ENCODE measurements around the gene PHF21A. TPM values are rescaled to one million over a fixed set of nuclear protein-coding genes. Genes with fewer than 3 reads are reported as not detected.

PHF21A gene
- total and polyA plus RNA-seq, 2 of the 8 experiments (the other 6 are each of a cell fraction or from before 2014, with no cell fraction given): 17.6 to 40.3 TPM

- CTCF ChIA-PET (ENCODE audit: partially characterized antibody): interaction anchor here (1.8 to 2.4 kb wide), 4 partner anchors 10 to 68 kb away, joined by 4 to 13 read pairs (median 7); no protein-coding TSS in a partner anchor
These were observed 46.1 kb downstream of the PHF21A start for GRCh38 chr11:46075168-46075567.

More at GRCh38 chr11:46075168-46075567, 46.1 kb downstream of the PHF21A start:
- H2BK5ac ChIP-seq (ENCODE audit: low read depth, low read length): no peak overlapping the region
- H3K79me2 ChIP-seq (ENCODE audit: control insufficient read depth in 1 of 2, insufficient read depth in 2 of 2, low read length in 2 of 2): no peaks in the 10 kb centered on the region
- no peak overlapping the region for H2BK20ac ChIP-seq (ENCODE audit: low read length)
- H3K27me3 ChIP-seq (replicated peaks in 1 of 4; ENCODE audit: control insufficient read depth in 3 of 4, extremely low read depth in 1 of 4, insufficient read depth in 3 of 4, low read length in 3 of 4): no peaks in the 10 kb centered on the region
- H3K56ac ChIP-seq (replicated peaks; ENCODE audit: insufficient read length, low read depth, low read length): no peak overlapping the region
- H2AK5ac ChIP-seq (ENCODE audit: low read depth, low read length): no peak overlapping the region
- H4K91ac ChIP-seq (replicated peaks; ENCODE audit: insufficient read length, low read length): no peak overlapping the region
- no peak overlapping the region for H3K23ac ChIP-seq (ENCODE audit: insufficient read length)
- no peaks in the 10 kb centered on the region for H3K79me1 ChIP-seq (ENCODE audit: low read depth, low read length)
- 0 out of 7 replicates have a peak, but pooled peaks cover 0 to 3% (median 0%) of the 10 kb centered on the region in 4 experiments for H3K4me1 ChIP-seq (replicated peaks in 1 of 4; ENCODE audit: control insufficient read depth in 3 of 4, insufficient read depth in 4 of 4, low read length in 3 of 4)
- H3K18ac ChIP-seq (ENCODE audit: extremely low read depth, low read length): no peak overlapping the region
- no peak overlapping the region for H3K4ac ChIP-seq (replicated peaks; ENCODE audit: insufficient read length, low read depth, low read length)
- peaks cover 0 to 1% of the 10 kb centered on the region in 2 experiments for H4K20me1 ChIP-seq (replicated peaks in 1 of 2; ENCODE audit: control insufficient read depth in 1 of 2, insufficient read depth in 2 of 2, low read length in 2 of 2)
- H3K14ac ChIP-seq (ENCODE audit: insufficient read length): no peak overlapping the region
- H2AFZ ChIP-seq (ENCODE audit: low read length): no peak overlapping the region
- H4K8ac ChIP-seq (ENCODE audit: extremely low read depth, insufficient read depth, low read length): no peak overlapping the region
- WGBS, 2 experiments (ENCODE audit: extremely low coverage in 1 of 2, insufficient coverage in 1 of 2, insufficient read length in 1 of 2, insufficient replicate concordance in 2 of 2, low coverage in 1 of 2, low lambda C conversion rate in 2 of 2, missing lambda C conversion rate in 1 of 2): 89% methylated on average over 5 of the region's 5 CpGs; no CpG with 5 or more reads in 1 of the 2 experiments
- H2BK120ac ChIP-seq (replicated peaks; ENCODE audit: low read depth, low read length): no peak overlapping the region
- no peak overlapping the region for H3K27ac ChIP-seq (ENCODE audit: low read depth, low read length)
- H2BK12ac ChIP-seq (ENCODE audit: low read depth, low read length): no peak overlapping the region
- H4K5ac ChIP-seq (ENCODE audit: insufficient read length, low read depth, low read length): no peak overlapping the region
- no peak for FAIRE-seq
- no peak for DNase-seq (ENCODE audit: low read depth in 1 of 2, low spot score in 2 of 2)
- H3K4me2 ChIP-seq (ENCODE audit: insufficient read depth in 1 of 2, low read depth in 2 of 2, low read length in 2 of 2): no peak overlapping the region
- POLR2A ChIA-PET (ENCODE audit: partially characterized antibody): interaction anchor here (1.2 kb wide), 1 partner anchor 13 kb away, joined by 4 read pairs; no protein-coding TSS in a partner anchor
- no peak overlapping the region for H3K9ac ChIP-seq (replicated peaks in 1 of 4; ENCODE audit: extremely low read depth in 1 of 4, low read depth in 3 of 4, low read length in 3 of 4)
- no peaks in the 10 kb centered on the region for H3K9me3 ChIP-seq (ENCODE audit: insufficient read depth in 2 of 2, low read depth in 1 of 2, low read length in 1 of 2)
- no peak overlapping the region for H3K4me3 ChIP-seq (ENCODE audit: extremely low read depth in 1 of 4, insufficient read depth in 2 of 4, low read depth in 3 of 4, low read length in 4 of 4)
- no peak for TF ChIP-seq ASH2L (IDR thresholded peaks at IDR 0.05; ENCODE audit: low read length)
- no peak for TF ChIP-seq KDM1A (IDR thresholded peaks at IDR 0.05; ENCODE audit: borderline replicate concordance, low read length)
- TF ChIP-seq TAF1 (IDR thresholded peaks at IDR 0.05; ENCODE audit: low read depth, low read length): no peak
- TF ChIP-seq TCF12 (IDR thresholded peaks at IDR 0.05; ENCODE audit: low read depth, low read length): no peak
- no peak for TF ChIP-seq FOSL1 (IDR thresholded peaks at IDR 0.05; ENCODE audit: insufficient read depth, low read depth, low read length)
- TF ChIP-seq JUND (IDR thresholded peaks at IDR 0.05; ENCODE audit: low read length): no peak
- TF ChIP-seq EP300 (IDR thresholded peaks at IDR 0.05; ENCODE audit: borderline replicate concordance in 1 of 2, low read depth in 2 of 2, low read length in 2 of 2): no peak
- no peak for TF ChIP-seq SIX5 (IDR thresholded peaks at IDR 0.05; ENCODE audit: low read depth, low read length)
- no peak for TF ChIP-seq SUZ12 (IDR thresholded peaks at IDR 0.05; ENCODE audit: low read length)
- TF ChIP-seq CTBP2 (IDR thresholded peaks at IDR 0.05; ENCODE audit: borderline replicate concordance, insufficient read depth, insufficient read length, low read length): no peak
- no peak for TF ChIP-seq BCL11A (IDR thresholded peaks at IDR 0.05; ENCODE audit: low read depth in 2 of 2, low read length in 2 of 2)
- no peak for TF ChIP-seq BACH1 (IDR thresholded peaks at IDR 0.05; ENCODE audit: low read length)
- no peak for TF ChIP-seq RXRA (IDR thresholded peaks at IDR 0.05; ENCODE audit: insufficient read depth, low read depth, low read length)
- no peak for TF ChIP-seq KDM4A (IDR thresholded peaks at IDR 0.05; ENCODE audit: low read depth, low read length, severe bottlenecking)
- TF ChIP-seq CBX8 (IDR thresholded peaks at IDR 0.05; ENCODE audit: borderline replicate concordance, low read depth, low read length): no peak
- H3K36me3 ChIP-seq (ENCODE audit: control insufficient read depth in 2 of 4, insufficient read depth in 4 of 4, low read length in 3 of 4): peaks cover 0 to 3% (median under 1%) of the 10 kb centered on the region in 4 experiments; a peak in 3 of 8 replicates
- H3K23me2 ChIP-seq (ENCODE audit: low read depth, low read length): peaks cover 3% of the 10 kb centered on the region; the same call in 1 of the 2 replicates
- H2BK15ac ChIP-seq (ENCODE audit: low read length): no peak overlapping the region
